ENCODE results near the gene TAGAP. TPM values are rescaled to one million over a fixed set of nuclear protein-coding genes. Genes with fewer than 3 reads are reported as not detected.

Gene TAGAP
- total RNA-seq, 1 experiment from 2014 or later, result not detected

- Histone ChIP-seq H2BK5ac (ENCODE audit: insufficient read length, low read length) (no peak overlapping the region), H3K18ac (ENCODE audit: insufficient read length, low read depth, low read length) (no peak overlapping the region), H3K9ac (ENCODE audit: extremely low read depth, insufficient read length, low read length) (no peak overlapping the region), H3K4ac (ENCODE audit: low read depth, low read length) (no peak overlapping the region), H3K56ac (ENCODE audit: insufficient read length, low read depth, low read length) (no peak overlapping the region), H3K79me2 (ENCODE audit: insufficient read depth, low read length) (no peaks in the 10 kb centered on the region), H2BK120ac (ENCODE audit: low read depth, low read length, poor library complexity, severe bottlenecking) (no peak overlapping the region), H3K4me1 (ENCODE audit: insufficient read depth, low read length) (no peaks in the 10 kb centered on the region), H3K27ac (ENCODE audit: insufficient read length, low read depth, low read length) (no peak overlapping the region), H4K5ac (ENCODE audit: insufficient read length, low read depth, low read length) (no peak overlapping the region), H3K79me1 (ENCODE audit: insufficient read depth, low read depth, low read length, poor library complexity, severe bottlenecking) (no peaks in the 10 kb centered on the region), H4K8ac (replicated peaks; ENCODE audit: insufficient read length, low read depth, low read length) (no peak overlapping the region), H3K4me2 (ENCODE audit: insufficient read depth, insufficient read length, low read length) (no peak overlapping the region), H3K23ac (ENCODE audit: insufficient read length, low read depth, low read length) (no peak overlapping the region), H3T11ph (ENCODE audit: low read length) (no peak overlapping the region), H2AK5ac (ENCODE audit: insufficient read length, low read length) (no peak overlapping the region), H3K27me3 (ENCODE audit: insufficient read depth, low read length) (no peaks in the 10 kb centered on the region), H3K23me2 (ENCODE audit: insufficient read length, low read depth, low read length, poor library complexity, severe bottlenecking) (peaks cover 13% of the 10 kb centered on the region), H4K20me1 (ENCODE audit: control insufficient read depth, insufficient read depth, insufficient read length) (no peaks in the 10 kb centered on the region), H2AFZ (ENCODE audit: low read length) (no peak overlapping the region), H4K91ac (ENCODE audit: insufficient read length, low read depth, low read length) (no peak overlapping the region), H2BK20ac (ENCODE audit: low read depth, low read length, poor library complexity, severe bottlenecking) (no peak overlapping the region), H3K9me3 (ENCODE audit: control insufficient read depth, low read depth, low read length) (no peaks in the 10 kb centered on the region), H2BK12ac (ENCODE audit: insufficient read length, low read depth, low read length) (no peak overlapping the region), H2BK15ac (ENCODE audit: low read depth, low read length) (no peak overlapping the region), H3K14ac (ENCODE audit: insufficient read depth, low read length) (no peak overlapping the region)
- no peak overlapping the region for H3K4me3 Mint-ChIP-seq
- TF ChIP-seq, protein P1, sequence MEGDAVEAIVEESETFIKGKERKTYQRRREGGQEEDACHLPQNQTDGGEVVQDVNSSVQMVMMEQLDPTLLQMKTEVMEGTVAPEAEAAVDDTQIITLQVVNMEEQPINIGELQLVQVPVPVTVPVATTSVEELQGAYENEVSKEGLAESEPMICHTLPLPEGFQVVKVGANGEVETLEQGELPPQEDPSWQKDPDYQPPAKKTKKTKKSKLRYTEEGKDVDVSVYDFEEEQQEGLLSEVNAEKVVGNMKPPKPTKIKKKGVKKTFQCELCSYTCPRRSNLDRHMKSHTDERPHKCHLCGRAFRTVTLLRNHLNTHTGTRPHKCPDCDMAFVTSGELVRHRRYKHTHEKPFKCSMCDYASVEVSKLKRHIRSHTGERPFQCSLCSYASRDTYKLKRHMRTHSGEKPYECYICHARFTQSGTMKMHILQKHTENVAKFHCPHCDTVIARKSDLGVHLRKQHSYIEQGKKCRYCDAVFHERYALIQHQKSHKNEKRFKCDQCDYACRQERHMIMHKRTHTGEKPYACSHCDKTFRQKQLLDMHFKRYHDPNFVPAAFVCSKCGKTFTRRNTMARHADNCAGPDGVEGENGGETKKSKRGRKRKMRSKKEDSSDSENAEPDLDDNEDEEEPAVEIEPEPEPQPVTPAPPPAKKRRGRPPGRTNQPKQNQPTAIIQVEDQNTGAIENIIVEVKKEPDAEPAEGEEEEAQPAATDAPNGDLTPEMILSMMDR (conservative IDR thresholded peaks at IDR 0.05), result no peak
- DNase-seq, result no peak
- no peaks in the 10 kb centered on the region; a peak in 2 of 5 replicates for H3K9me3 Mint-ChIP-seq
- no CpG with 5 or more reads among the region's 2 CpGs for WGBS (ENCODE audit: extremely low coverage, insufficient read length, low lambda C conversion rate)
- H3K27me3 Mint-ChIP-seq (ENCODE audit: low read depth), result no peaks in the 10 kb centered on the region; the same call in 1 of the 2 replicates
- peaks cover 0 to 14% (median 4%) of the 10 kb centered on the region in 3 experiments; a peak in 3 of 7 replicates for H3K36me3 Mint-ChIP-seq (ENCODE audit: insufficient read depth in 1 of 3, low read depth in 3 of 3)
- H3K27ac Mint-ChIP-seq, result no peak overlapping the region
- H3K4me1 Mint-ChIP-seq, result peaks cover 10 to 13% of the 10 kb centered on the region in 2 experiments
Observed at GRCh38 chr6:158996856-158997255, 47.9 kb downstream of the TAGAP start.

Measured in H9 (cell line).